GM12801 (cell line): ENCODE results near the gene MBTPS1.

Source experiments
- TF ChIP-seq, protein P1 (sequence below): IDR thresholded peaks from one replicate; pipeline ENCODE4 v1.5.1; 2011; ENCODE audit warnings: control low read depth; ENCODE audit not compliant: insufficient read length; ENCODE audit errors: extremely low read depth

The MBTPS1 gene

GRCh38 chr16:84027625-84028024 lies 89.1 kb downstream of the MBTPS1 start:
- TF ChIP-seq, protein P1, sequence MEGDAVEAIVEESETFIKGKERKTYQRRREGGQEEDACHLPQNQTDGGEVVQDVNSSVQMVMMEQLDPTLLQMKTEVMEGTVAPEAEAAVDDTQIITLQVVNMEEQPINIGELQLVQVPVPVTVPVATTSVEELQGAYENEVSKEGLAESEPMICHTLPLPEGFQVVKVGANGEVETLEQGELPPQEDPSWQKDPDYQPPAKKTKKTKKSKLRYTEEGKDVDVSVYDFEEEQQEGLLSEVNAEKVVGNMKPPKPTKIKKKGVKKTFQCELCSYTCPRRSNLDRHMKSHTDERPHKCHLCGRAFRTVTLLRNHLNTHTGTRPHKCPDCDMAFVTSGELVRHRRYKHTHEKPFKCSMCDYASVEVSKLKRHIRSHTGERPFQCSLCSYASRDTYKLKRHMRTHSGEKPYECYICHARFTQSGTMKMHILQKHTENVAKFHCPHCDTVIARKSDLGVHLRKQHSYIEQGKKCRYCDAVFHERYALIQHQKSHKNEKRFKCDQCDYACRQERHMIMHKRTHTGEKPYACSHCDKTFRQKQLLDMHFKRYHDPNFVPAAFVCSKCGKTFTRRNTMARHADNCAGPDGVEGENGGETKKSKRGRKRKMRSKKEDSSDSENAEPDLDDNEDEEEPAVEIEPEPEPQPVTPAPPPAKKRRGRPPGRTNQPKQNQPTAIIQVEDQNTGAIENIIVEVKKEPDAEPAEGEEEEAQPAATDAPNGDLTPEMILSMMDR = no peak

- TF ChIP-seq, protein P1 = no peak
Observed at GRCh38 chr16:84026606-84027005, 90.1 kb downstream of the MBTPS1 start.

DNA sequence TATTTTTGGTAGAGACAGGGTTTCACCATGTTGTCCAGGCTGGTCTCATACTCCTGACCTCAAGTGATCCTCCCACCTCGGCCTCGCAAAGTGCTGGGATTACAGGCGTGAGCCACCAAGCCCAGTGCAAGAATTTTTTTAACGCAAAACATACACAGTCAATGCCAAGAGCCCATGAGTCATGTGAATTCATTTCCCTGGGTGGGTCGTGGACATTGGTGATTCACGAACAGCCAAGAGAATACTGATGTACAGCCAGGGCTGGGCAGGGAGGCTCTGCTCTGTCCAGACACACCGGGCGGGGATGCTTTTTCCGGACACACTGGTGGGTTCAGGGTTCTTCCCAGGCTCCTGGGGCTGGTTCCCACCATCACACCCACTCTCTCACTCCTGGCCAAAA lies 91.9 kb downstream of the MBTPS1 start:
- TF ChIP-seq, protein P1 = no peak

GRCh38 chr16:84022644-84023043 lies 94.1 kb downstream of the MBTPS1 start:
- TF ChIP-seq, protein P1 = no peak

DNA sequence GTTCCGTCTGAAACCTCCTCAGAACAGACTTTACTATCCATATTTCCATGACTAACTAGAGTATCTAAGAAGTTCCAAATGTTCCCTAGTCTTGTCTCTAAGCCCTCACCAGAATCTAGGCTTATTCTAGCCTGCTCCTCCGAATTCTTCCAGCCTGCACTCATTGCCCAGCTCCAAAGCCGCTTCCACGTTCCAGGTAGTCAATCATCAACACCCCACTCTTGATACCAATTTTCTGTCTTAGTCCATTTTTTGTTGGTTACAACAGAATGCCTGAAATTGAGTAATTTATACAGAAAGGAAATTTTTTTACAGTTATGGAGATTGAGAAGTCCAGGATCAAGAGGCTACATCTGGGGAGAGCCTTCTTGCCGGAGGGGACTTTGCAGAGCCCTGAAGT lies 95.3 kb downstream of the MBTPS1 start:
- TF ChIP-seq, protein P1 = no peak

DNA sequence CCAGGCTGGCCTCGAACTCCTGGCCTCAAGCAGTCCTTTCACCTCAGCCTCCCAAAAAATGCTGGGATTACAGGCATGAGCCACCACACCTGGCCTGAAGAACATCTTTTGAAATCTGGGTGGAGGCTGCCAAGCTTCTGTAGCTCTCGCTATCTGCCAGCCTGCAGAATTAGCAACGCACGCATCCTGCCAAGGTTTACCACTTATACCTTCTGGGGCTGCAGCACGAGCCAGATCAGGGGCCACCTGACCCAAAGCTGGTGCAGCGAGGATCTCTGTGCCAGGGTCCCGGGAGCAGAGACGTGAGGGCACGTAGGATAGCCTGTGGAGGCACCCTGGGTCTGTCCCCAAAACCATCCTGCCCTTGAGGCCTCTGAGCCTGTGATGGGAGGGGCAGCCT lies 96.4 kb downstream of the MBTPS1 start:
- TF ChIP-seq, protein P1 = no peak

DNA sequence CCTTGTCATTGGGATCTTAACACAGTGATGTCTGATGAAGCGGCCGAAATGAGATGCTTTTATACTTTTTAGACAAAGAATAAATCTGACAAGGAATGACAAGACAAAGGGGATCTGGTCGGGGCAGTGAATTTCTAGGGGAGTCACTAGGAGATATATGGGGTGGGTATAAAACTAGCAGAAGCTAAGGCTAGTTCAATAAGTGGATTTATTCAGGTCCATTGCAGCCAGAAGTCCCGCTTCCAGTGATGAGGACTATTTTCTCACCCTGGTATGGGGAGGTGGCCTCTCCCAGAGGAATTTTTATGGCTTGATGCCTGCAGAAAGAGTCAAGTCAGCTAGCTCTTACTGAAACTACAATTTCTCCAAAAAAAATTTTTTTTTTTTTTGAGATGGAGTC lies 98.0 kb downstream of the MBTPS1 start:
- TF ChIP-seq, protein P1 = no peak

DNA sequence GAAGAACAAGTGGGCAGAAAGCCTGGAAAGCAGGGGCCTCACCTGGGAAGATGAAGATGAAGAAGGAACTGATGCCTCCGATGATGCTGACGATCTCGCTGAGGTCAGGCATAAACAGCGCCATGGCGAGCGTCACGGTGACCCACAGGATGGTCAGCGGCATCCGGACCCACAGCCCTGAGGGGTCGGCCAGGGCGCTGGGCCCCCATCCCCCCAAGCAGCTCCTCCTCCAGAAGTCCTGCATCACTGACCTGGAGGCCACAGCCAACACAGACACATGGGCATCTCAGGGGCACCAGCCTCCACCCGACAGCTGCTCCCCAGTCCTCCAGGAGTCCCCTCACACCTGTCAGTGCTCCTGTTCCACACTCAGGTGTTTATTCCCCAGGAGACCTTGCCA lies 100.3 kb downstream of the MBTPS1 start:
- TF ChIP-seq, protein P1 = no peak
